H9 (cell line): ENCODE results near the gene CA12. TPM values are rescaled to one million over a fixed set of nuclear protein-coding genes. Genes with fewer than 3 reads are reported as not detected.
A peak's percentile ranks its signal among the peaks of the same experiment; 100 is the strongest.

ENCODE experiments used
- DNase-seq: peaks from one replicate; pipeline ENCODE4 v3.0.0-alpha.2; 2017
- H2AFZ ChIP-seq: one replicate; pipeline ENCODE4 v1.6.1; 2013; ENCODE audit warnings: mild to moderate bottlenecking, low read length, control low read depth, moderate library complexity
- H2AK5ac ChIP-seq: 2 replicates; pipeline ENCODE4 v1.6.1; 2013; ENCODE audit warnings: low read length, control low read depth, mixed read lengths; ENCODE audit not compliant: insufficient read length
- H2BK120ac ChIP-seq: one replicate; pipeline ENCODE4 v1.6.1; 2013; ENCODE audit warnings: low read depth, mild to moderate bottlenecking, low read length, control low read depth, inconsistent platforms; ENCODE audit not compliant: poor library complexity, severe bottlenecking
- H2BK12ac ChIP-seq: 2 replicates; pipeline ENCODE4 v1.6.1; 2013; ENCODE audit warnings: low read length, control low read depth, mixed read lengths, low read depth; ENCODE audit not compliant: insufficient read length
- H2BK15ac ChIP-seq: 2 replicates; pipeline ENCODE4 v1.6.1; 2013; ENCODE audit warnings: low read depth, low read length, control low read depth
- H2BK20ac ChIP-seq: one replicate; pipeline ENCODE4 v1.6.1; 2013; ENCODE audit warnings: low read depth, mild to moderate bottlenecking, low read length, control low read depth, inconsistent platforms; ENCODE audit not compliant: poor library complexity, severe bottlenecking
- H2BK5ac ChIP-seq: 2 replicates; pipeline ENCODE4 v1.6.1; 2013; ENCODE audit warnings: low read length, control low read depth, mixed read lengths; ENCODE audit not compliant: insufficient read length
- H3K14ac ChIP-seq: 2 replicates; pipeline ENCODE4 v1.6.1; 2013; ENCODE audit warnings: low read length, control low read depth; ENCODE audit not compliant: insufficient read depth
- H3K18ac ChIP-seq: 2 replicates; pipeline ENCODE4 v1.6.1; 2013; ENCODE audit warnings: low read depth, mild to moderate bottlenecking, mixed read lengths, low read length, control low read depth; ENCODE audit not compliant: insufficient read length
- H3K23ac ChIP-seq: 2 replicates; pipeline ENCODE4 v1.6.1; 2013; ENCODE audit warnings: low read length, control low read depth, mixed read lengths, low read depth; ENCODE audit not compliant: insufficient read length
- H3K23me2 ChIP-seq: 2 replicates; pipeline ENCODE4 v1.6.1; 2013; ENCODE audit warnings: low read depth, mild to moderate bottlenecking, mixed read lengths, low read length, control low read depth; ENCODE audit not compliant: insufficient read length, poor library complexity, severe bottlenecking
- H3K27ac ChIP-seq: 2 replicates; pipeline ENCODE4 v1.5.1; 2013; ENCODE audit warnings: low read length, control low read depth, mixed read lengths, low read depth; ENCODE audit not compliant: insufficient read length
- H3K27me3 ChIP-seq: 2 replicates; pipeline ENCODE4 v1.6.1; 2013; ENCODE audit warnings: low read length, control low read depth, inconsistent platforms; ENCODE audit not compliant: insufficient read depth
- H3K4ac ChIP-seq: 2 replicates; pipeline ENCODE4 v1.6.1; 2013; ENCODE audit warnings: low read depth, mild to moderate bottlenecking, control low read depth, inconsistent platforms, low read length, moderate library complexity
- H3K4me1 ChIP-seq: 2 replicates; pipeline ENCODE4 v1.6.1; 2013; ENCODE audit warnings: low read length, control low read depth, inconsistent platforms; ENCODE audit not compliant: insufficient read depth
- H3K4me2 ChIP-seq: 2 replicates; pipeline ENCODE4 v1.6.1; 2013; ENCODE audit warnings: low read length, control low read depth, mixed read lengths; ENCODE audit not compliant: insufficient read length, insufficient read depth
- H3K56ac ChIP-seq: 2 replicates; pipeline ENCODE4 v1.6.1; 2013; ENCODE audit warnings: low read depth, mild to moderate bottlenecking, mixed read lengths, low read length, control low read depth; ENCODE audit not compliant: insufficient read length
- H3K79me1 ChIP-seq: 2 replicates; pipeline ENCODE4 v1.6.1; 2013; ENCODE audit warnings: low read depth, mild to moderate bottlenecking, moderate library complexity, low read length, control low read depth, inconsistent platforms; ENCODE audit not compliant: insufficient read depth, poor library complexity, severe bottlenecking
- H3K79me2 ChIP-seq: 2 replicates; pipeline ENCODE4 v1.6.1; 2013; ENCODE audit warnings: low read length, control low read depth, inconsistent platforms; ENCODE audit not compliant: insufficient read depth
- H3K9ac ChIP-seq: 2 replicates; pipeline ENCODE4 v1.6.1; 2013; ENCODE audit warnings: low read length, control low read depth, mixed read lengths; ENCODE audit not compliant: insufficient read length; ENCODE audit errors: extremely low read depth
- H3K9me3 ChIP-seq: one replicate; pipeline ENCODE4 v1.6.1; 2013; ENCODE audit warnings: low read depth, low read length, inconsistent platforms; ENCODE audit not compliant: control insufficient read depth
- H3T11ph ChIP-seq: one replicate; pipeline ENCODE4 v1.6.1; 2013; ENCODE audit warnings: mild to moderate bottlenecking, low read length, control low read depth, inconsistent platforms
- H4K20me1 ChIP-seq: one replicate; pipeline ENCODE4 v1.6.1; 2013; ENCODE audit not compliant: control insufficient read depth, insufficient read length, insufficient read depth
- H4K5ac ChIP-seq: 2 replicates; pipeline ENCODE4 v1.6.1; 2013; ENCODE audit warnings: low read depth, mild to moderate bottlenecking, mixed read lengths, low read length, control low read depth; ENCODE audit not compliant: insufficient read length
- H4K8ac ChIP-seq: replicated peaks from 2 replicates; pipeline ENCODE4 v1.6.1; 2013; ENCODE audit warnings: low read length, control low read depth, mixed read lengths, low read depth; ENCODE audit not compliant: insufficient read length
- H4K91ac ChIP-seq: 2 replicates; pipeline ENCODE4 v1.6.1; 2013; ENCODE audit warnings: low read depth, mild to moderate bottlenecking, moderate library complexity, mixed read lengths, low read length, control low read depth; ENCODE audit not compliant: insufficient read length
- H3K27ac Mint-ChIP-seq, 3 experiments: 2 replicates in 2 of 3; 3 replicates in 1 of 3; pipeline ENCODE4 v1.8.0; 2020 to 2021; ENCODE audit warnings: mixed read lengths in 3 of 3, mild to moderate bottlenecking in 1 of 3, moderate library complexity in 1 of 3
- H3K27me3 Mint-ChIP-seq: 2 replicates; pipeline ENCODE4 v1.8.0; 2021; ENCODE audit warnings: low read depth, mild to moderate bottlenecking, moderate library complexity, mixed read lengths
- H3K36me3 Mint-ChIP-seq, 3 experiments: 2 replicates in 2 of 3; 3 replicates in 1 of 3; pipeline ENCODE4 v1.8.0; 2020 to 2021; ENCODE audit warnings: low read depth in 3 of 3, mixed read lengths in 3 of 3; ENCODE audit not compliant: insufficient read depth in 1 of 3
- H3K4me1 Mint-ChIP-seq, 2 experiments: 2 replicates each; pipeline ENCODE4 v1.8.0; 2020; ENCODE audit warnings: mixed read lengths in 2 of 2
- H3K4me3 Mint-ChIP-seq, 2 experiments: 2 replicates in 1 of 2; 3 replicates in 1 of 2; pipeline ENCODE4 v1.8.0; 2020 to 2021; ENCODE audit warnings: mild to moderate bottlenecking in 2 of 2, mixed read lengths in 2 of 2, moderate library complexity in 1 of 2
- H3K9me3 Mint-ChIP-seq, 2 experiments: 2 replicates in 1 of 2; 3 replicates in 1 of 2; pipeline ENCODE4 v1.8.0; 2020; ENCODE audit warnings: mild to moderate bottlenecking in 2 of 2, mixed read lengths in 2 of 2, moderate library complexity in 1 of 2
- CTCF ChIP-seq: fragments of 200-600 bp; sonication (generic); conservative IDR thresholded peaks from 3 replicates; pipeline ENCODE4 v1.8.0; 2021; ENCODE audit warnings: antibody characterized with exemption, mild to moderate bottlenecking
- WGBS: extraction: QIAGEN DNeasy Blood & Tissue Kit; methylation state at CpG from one replicate; pipeline ENCODE4 v1.1.7; 2013; ENCODE audit warnings: missing lambda C conversion rate, low lambda C conversion rate, mixed read lengths; ENCODE audit not compliant: insufficient read length; ENCODE audit errors: extremely low coverage; 5-methylcytosine and 5-hydroxymethylcytosine counted together
- total RNA-seq: library from RNA; stranded (reverse); gene quantifications from 2 replicates; pipeline ENCODE4 v1.2.1, GENCODE V29; 2021

The CA12 gene
- total RNA-seq, 1 experiment from 2014 or later: 0.68 TPM

DNA sequence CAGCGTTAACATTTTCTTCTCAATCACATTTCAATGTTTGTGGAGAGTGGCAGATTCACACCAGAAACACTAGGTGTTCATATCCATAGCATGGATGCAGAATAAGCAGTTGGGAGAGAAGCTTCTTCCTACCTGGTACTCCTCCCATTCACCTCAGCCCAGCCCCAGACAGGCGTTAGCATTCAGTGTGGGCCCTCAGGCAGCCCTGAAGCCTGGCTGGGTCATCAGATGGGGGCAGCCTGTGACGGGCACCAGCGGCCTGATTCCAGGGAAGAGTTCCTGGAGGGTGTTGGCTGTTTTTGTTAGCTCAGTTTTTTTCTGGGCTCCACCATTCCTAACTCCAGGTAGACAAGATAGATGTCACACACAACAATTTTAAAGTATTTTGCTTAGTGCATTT lies 73.2 kb downstream of the CA12 start:
- H3K4me3 Mint-ChIP-seq: no peak overlapping the region
- no peak overlapping the region for H3K18ac ChIP-seq
- no peak overlapping the region for H3K4ac ChIP-seq
- H3K79me1 ChIP-seq: no peaks in the 10 kb centered on the region
- H3K27me3 ChIP-seq: no peaks in the 10 kb centered on the region
- H4K5ac ChIP-seq: no peak overlapping the region
- peaks cover 15 to 21% of the 10 kb centered on the region in 2 experiments for H3K4me1 Mint-ChIP-seq
- H3K27ac ChIP-seq: no peak overlapping the region
- no peak overlapping the region for H3K9ac ChIP-seq
- H3K9me3 Mint-ChIP-seq: no peaks in the 10 kb centered on the region
- no peak overlapping the region for H3T11ph ChIP-seq
- H3K9me3 ChIP-seq: no peaks in the 10 kb centered on the region
- no CpG with 5 or more reads among the region's 4 CpGs for WGBS
- H3K36me3 Mint-ChIP-seq: peaks cover 0 to 7% (median under 1%) of the 10 kb centered on the region in 3 experiments; a peak in 2 of 7 replicates
- no peaks in the 10 kb centered on the region for H3K27me3 Mint-ChIP-seq
- H4K20me1 ChIP-seq: no peaks in the 10 kb centered on the region
- H3K27ac Mint-ChIP-seq: peak overlapping the region in 1 of 3 experiments; percentile 13; a peak in 1 of 7 replicates
- no peak overlapping the region for H2AFZ ChIP-seq
- H2AK5ac ChIP-seq: no peak overlapping the region
- peaks cover 2% of the 10 kb centered on the region for H3K4me1 ChIP-seq
- H2BK120ac ChIP-seq: no peak overlapping the region
- no peak overlapping the region for H4K8ac ChIP-seq
- no peak overlapping the region for H3K14ac ChIP-seq
- no peak for TF ChIP-seq CTCF
- no peak overlapping the region for H2BK12ac ChIP-seq
- H3K4me2 ChIP-seq: no peak overlapping the region
- no peak overlapping the region for H2BK15ac ChIP-seq
- no peaks in the 10 kb centered on the region for H3K79me2 ChIP-seq
- no peak overlapping the region for H2BK5ac ChIP-seq
- H4K91ac ChIP-seq: no peak overlapping the region
- no peak for DNase-seq
- H2BK20ac ChIP-seq: no peak overlapping the region
- H3K23me2 ChIP-seq: no peaks in the 10 kb centered on the region
- no peak overlapping the region for H3K23ac ChIP-seq
- H3K56ac ChIP-seq: no peak overlapping the region
